Fibroblast of pulmonary artery (primary cell): Measurements from ENCODE around the gene ART4.
A peak's percentile ranks its signal among the peaks of the same experiment; 100 is the strongest.

Experiments used
- DNase-seq: peaks from one replicate; pipeline ENCODE4 v3.0.0-alpha.2; 2010; ENCODE audit warnings: low read depth
- H3K4me3 ChIP-seq: replicated peaks from 2 replicates; pipeline ENCODE4 v1.5.1; 2011; ENCODE audit warnings: low read depth, mild to moderate bottlenecking, control low read depth, low read length, moderate library complexity
- TF ChIP-seq, protein P1 (sequence below): IDR thresholded peaks from 2 replicates; pipeline ENCODE4 v1.5.1; 2011; ENCODE audit warnings: mild to moderate bottlenecking, control low read depth, low read length, inconsistent platforms; ENCODE audit errors: missing control alignments

The ART4 gene

DNA sequence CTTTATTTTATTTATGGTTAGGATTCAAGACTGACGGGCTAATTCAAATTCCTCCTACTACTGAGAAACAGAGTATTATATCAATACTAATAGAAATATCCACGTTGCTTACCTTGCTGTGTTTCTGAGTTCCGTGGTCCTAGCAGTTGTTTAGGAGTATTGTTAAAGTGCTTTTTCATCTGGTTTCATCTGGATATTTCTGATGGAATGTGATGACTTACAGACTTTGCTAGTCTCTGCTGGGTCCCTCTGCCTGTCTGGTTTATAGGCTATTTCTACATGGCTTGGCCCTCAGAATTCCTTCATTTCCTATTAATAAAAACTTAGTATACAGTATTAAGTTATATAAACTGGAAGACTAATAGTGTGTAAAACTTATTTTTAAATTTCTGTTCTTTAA is 29.3 kb downstream of the ART4 start, which contains the start of gene SMCO3:
SMCO3 (minus strand) TSS at position 169 of the 400 bp plus-strand sequence. CDS start 7,502 bp downstream, outside the sequence.
- DNase-seq = no peak
- TF ChIP-seq, protein P1, sequence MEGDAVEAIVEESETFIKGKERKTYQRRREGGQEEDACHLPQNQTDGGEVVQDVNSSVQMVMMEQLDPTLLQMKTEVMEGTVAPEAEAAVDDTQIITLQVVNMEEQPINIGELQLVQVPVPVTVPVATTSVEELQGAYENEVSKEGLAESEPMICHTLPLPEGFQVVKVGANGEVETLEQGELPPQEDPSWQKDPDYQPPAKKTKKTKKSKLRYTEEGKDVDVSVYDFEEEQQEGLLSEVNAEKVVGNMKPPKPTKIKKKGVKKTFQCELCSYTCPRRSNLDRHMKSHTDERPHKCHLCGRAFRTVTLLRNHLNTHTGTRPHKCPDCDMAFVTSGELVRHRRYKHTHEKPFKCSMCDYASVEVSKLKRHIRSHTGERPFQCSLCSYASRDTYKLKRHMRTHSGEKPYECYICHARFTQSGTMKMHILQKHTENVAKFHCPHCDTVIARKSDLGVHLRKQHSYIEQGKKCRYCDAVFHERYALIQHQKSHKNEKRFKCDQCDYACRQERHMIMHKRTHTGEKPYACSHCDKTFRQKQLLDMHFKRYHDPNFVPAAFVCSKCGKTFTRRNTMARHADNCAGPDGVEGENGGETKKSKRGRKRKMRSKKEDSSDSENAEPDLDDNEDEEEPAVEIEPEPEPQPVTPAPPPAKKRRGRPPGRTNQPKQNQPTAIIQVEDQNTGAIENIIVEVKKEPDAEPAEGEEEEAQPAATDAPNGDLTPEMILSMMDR = no peak
- H3K4me3 ChIP-seq = no peak within 1 kb of the TSS

DNA sequence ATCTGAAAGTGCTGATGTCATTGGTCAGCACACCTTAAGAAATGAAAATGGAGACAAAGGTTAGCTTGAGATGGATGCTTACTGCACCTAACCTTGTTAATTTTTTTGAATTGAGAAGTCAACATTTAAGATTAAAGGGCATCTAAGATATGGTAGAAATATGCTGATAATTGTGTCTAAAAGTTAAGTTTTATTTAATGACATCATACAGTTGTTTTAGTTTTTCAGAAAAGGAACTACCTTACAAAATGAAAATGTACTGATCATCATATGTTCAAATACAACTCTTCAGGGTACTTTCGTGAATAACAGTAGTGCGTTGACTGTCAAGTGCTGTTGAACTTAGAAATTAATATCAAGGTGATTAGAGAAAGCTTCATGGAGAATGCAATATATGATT is 31.8 kb downstream of the ART4 start:
- H3K4me3 ChIP-seq = no peak overlapping the region
- no peak for DNase-seq
- TF ChIP-seq, protein P1 = no peak

DNA sequence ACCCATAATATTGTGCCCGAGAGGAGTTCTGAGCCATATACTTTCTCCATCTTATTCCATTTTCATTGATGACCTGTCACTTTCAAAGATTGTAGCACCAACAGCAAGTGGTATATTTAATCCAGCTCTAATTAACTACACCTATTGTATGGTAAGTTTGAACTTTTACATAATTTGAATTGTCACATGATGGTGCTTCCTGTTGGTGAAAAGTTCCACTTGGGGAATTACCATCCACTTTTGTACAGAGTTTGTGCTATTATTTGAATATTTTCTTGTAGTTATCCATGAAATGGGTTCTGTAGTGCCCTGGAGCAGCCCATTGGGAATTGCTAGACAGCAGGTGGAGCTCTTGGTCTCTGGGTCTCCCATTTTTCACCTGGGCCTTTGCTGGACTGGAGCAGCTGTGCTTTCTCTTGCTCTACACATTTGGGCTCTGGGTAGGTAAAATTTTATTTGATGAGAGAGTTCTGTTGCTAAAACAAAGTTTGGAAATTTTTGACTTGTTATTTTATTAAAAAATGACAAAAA is 32.3 kb downstream of the ART4 start:
- DNase-seq = peak; percentile 62
- TF ChIP-seq, protein P1 = peak; percentile 71
- H3K4me3 ChIP-seq = no peak overlapping the region

DNA sequence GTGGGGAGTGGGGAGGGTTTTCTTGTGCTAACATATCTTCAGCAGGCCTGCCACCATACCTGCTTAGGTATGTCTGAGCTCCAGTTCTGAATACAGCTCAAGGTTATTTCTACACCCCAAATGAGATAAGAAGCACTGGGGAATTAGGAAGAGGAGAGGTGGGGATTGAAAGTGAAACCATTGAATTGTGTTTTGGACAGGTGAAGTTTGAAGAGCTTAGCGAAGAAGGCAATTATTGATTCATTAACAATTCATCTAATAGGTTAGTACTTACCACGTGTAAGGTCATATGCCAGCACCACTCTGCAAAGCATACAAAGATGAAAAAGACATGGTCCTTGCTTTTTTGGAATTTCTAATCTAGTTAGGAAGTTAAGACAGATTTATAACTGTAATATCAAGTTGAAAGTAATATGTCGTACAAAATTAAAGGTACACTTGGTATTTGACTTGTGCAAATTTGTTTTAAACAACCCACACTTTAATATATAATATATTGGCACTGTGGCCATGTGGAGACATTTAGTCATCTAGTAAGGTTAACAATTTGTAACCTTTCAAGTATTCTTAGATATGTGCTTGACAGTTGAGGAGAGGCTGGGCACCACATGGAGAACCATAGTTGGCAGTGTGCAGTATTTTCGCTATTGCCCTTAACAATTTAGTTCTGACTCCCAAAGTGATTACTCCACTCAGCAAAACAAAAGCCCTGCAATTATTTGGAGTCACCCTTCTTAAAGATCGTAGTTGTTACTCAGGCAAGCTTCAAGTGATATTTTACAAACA is 33.0 kb downstream of the ART4 start:
- no peak overlapping the region for H3K4me3 ChIP-seq
- TF ChIP-seq, protein P1 = no peak

DNA sequence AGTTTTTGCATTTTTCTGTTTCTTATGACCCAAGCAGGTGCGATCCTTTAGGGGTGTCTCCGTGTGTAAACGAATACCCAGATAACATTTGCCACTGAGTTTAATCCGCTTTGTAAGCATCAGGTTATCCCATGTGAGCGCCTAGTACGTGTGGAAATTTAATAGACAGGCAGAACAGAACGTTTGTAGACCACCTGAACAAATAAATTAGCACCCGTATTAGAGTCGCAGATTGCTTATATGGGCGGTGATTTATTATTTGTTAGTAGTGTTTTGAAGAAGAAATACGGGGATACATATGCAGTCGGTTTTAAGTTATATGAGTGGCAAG is 39.5 kb downstream of the ART4 start:
- TF ChIP-seq, protein P1 = no peak
- H3K4me3 ChIP-seq = peak overlapping the region; percentile 93
- no peak for DNase-seq

More for the DNA sequence above, 33.0 kb downstream of the ART4 start:
- DNase-seq = no peak

DNA sequence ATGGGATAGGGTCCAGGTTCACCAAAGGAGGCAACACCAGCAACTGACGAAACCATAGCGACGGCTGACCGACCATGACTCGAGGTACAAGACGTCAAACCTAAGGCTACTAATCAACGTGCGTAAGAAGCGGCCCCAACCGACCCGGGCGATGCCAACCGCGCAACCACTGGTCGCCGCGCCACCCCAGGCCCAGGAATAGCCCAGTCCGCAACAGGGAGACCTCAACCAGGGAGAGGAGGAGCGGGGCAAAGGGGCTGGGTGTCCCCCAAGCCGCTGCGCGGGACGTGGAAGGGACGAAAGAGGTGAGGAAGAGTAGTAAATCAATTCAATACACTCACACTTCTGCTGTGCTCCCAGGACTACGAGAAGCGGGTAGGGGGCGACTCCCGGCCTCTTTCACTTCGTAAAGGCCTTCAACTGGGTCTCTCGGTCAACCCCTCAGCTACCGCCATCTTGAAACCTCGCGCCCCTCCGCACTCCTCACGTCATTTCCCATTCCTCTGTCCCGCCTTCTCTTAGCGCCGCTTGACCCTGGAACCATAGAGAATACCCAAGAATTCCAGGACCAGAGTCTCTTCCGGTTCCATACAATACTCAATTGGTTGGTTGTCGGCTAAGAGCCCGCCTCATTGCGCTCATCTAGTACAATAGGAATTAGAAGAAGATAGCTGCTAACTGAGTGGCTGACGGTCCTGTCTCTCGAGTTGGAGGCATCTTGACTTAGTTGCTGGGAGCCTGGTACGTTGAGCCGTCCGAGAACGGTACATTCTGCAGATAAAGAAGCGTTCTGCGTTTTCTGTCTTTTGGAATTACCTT is 40.1 kb downstream of the ART4 start, which contains the start of the genes C12orf60 and WBP11:
C12orf60 (plus strand) TSS at position 660 of the 819 bp plus-strand sequence. CDS start 19,266 bp downstream, outside the sequence.
WBP11 (minus strand) TSS at position 468 of the 819 bp plus-strand sequence. CDS start 2,095 bp downstream, outside the sequence.
- H3K4me3 ChIP-seq = peak within 1 kb of the TSS; percentile 93
- TF ChIP-seq, protein P1 = no peak
- peak; percentile 99 for DNase-seq
